Measurements from ENCODE around the gene SLC47A1. TPM values are rescaled to one million over a fixed set of nuclear protein-coding genes. Genes with fewer than 3 reads are reported as not detected.
"Not testable (repeated sequence)": the region's sequence is repeated elsewhere in the genome, so short reads cannot be mapped to it uniquely, and the experiment has no call there.

Gene SLC47A1
- polyA plus RNA-seq, 1 donor, result 1.1 TPM

DNA sequence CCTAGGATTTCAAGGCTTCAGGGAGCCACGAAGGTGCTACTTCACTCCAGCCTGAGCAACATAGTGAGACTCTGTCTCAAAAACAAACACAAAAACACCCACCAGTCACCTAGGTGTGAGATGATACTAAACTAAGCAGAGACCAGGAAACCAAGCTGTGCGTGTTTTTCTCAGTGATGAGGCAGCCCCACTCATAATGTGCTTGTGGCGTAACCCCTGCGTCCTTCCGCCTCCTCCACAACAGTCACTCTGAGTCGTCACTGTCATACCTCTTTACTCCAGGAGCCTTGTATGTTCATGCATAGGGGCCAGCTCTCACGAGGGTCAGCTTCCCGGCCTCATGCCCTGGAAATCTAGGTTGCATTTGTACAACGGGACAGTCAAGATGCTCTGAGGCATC lies 31.1 kb upstream of the SLC47A1 start:
- H3K4me1 ChIP-seq (ENCODE audit: control insufficient read depth, insufficient read depth, low read length), result no peaks in the 10 kb centered on the region
- no peaks in the 10 kb centered on the region for H3K9me3 ChIP-seq (ENCODE audit: control insufficient read depth, low read depth, low read length)
- DNase-seq, result no peak
- WGBS (ENCODE audit: insufficient coverage, low lambda C conversion rate), result 80% methylated on average over 1 of the region's 9 CpGs
- H3K36me3 ChIP-seq (ENCODE audit: control insufficient read depth, insufficient read depth, low read length), result no peaks in the 10 kb centered on the region
- no peak overlapping the region for H3K4me3 ChIP-seq (ENCODE audit: low read length)
- H3K27ac ChIP-seq (ENCODE audit: low read length), result no peak overlapping the region
- H3K27me3 ChIP-seq (ENCODE audit: control insufficient read depth, insufficient read depth, low read length), result no peaks in the 10 kb centered on the region

DNA sequence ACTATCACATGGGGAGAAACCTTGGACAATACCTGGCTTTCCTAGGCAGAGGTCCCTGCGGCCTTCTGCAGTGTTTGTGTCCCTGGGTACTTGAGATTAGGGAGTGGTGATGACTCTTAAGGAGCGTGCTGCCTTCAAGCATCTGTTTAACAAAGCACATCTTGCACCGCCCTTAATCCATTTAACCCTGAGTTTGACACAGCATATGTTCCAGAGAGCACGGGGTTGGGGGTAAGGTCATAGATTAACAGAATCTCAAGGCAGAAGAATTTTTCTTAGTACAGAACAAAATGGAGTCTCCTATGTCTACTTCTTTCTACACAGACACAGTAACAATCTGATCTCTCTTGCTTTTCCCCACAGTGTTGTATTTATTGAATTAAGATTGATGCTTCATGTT lies 28.1 kb upstream of the SLC47A1 start:
- H3K4me1 ChIP-seq (ENCODE audit: control insufficient read depth, insufficient read depth, low read length); H3K27me3 ChIP-seq (ENCODE audit: control insufficient read depth, insufficient read depth, low read length); DNase-seq; H3K36me3 ChIP-seq (ENCODE audit: control insufficient read depth, insufficient read depth, low read length); H3K27ac ChIP-seq (ENCODE audit: low read length); H3K9me3 ChIP-seq (ENCODE audit: control insufficient read depth, low read depth, low read length); H3K4me3 ChIP-seq (ENCODE audit: low read length): not testable (repeated sequence)
- no CpG with 5 or more reads among the region's 4 CpGs for WGBS (ENCODE audit: insufficient coverage, low lambda C conversion rate)

DNA sequence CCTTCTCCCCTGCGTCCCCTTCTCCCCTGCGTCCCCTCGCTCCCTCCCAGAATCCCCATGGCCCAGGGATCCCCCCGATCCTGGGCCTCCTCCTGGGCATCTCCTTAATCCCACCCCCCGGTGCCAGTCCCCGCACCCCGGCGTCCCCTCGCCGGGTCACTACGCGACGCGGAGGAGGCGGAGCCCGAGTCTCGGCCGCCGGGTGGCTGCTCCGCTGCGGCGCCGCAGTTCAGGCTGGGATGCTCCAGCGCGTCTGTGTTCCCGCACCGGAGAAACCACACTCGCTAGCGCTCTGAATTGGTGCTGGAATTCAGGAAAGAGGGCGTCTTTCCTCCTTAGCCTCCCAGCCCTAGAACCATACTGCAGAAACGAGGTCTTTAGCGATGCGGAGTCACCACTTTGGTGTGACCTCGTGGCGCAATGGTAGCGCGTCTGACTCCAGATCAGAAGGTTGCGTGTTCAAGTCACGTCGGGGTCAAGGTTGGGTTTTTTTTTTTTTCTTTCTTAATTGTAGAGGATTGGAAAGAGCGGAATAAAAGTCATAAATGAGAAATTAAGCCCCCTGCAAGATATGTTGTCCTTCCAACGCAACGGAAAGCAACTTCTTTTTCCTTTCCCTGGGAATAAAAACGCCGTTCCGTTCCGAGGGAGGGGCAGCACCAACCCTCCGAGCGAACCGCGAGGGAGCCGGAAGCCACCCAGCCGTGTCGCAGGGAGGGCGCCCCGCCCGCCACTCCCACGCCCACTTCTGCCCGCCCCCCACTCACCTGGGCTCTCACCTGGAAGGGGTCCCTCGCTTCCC lies 25.7 kb upstream of the SLC47A1 start:
- no CpG with 5 or more reads among the region's 60 CpGs for WGBS (ENCODE audit: insufficient coverage, low lambda C conversion rate)
- Histone ChIP-seq H3K27ac (ENCODE audit: low read length) (peak overlapping the region; percentile 77), H3K4me3 (ENCODE audit: low read length) (peak overlapping the region; percentile 67), H3K27me3 (ENCODE audit: control insufficient read depth, insufficient read depth, low read length) (no peaks in the 10 kb centered on the region), H3K9me3 (ENCODE audit: control insufficient read depth, low read depth, low read length) (no peaks in the 10 kb centered on the region), H3K36me3 (ENCODE audit: control insufficient read depth, insufficient read depth, low read length) (no peaks in the 10 kb centered on the region), H3K4me1 (ENCODE audit: control insufficient read depth, insufficient read depth, low read length) (no peaks in the 10 kb centered on the region)
- peak; percentile 92 to 93 for DNase-seq

DNA sequence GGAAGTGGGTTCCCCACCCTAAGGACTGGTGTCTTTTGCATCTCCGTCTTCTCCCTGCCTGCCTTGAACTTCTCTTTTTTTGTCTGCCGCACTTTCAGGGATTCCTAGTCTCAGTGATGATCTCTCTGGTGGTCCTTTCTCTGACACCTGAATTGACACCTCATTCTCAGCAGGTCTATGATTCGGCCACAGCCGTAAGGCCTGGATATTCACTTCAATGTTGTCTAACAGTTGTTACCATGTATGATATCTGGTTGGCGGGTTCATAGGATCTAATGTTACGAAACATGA lies 25.1 kb upstream of the SLC47A1 start:
- H3K36me3 ChIP-seq (ENCODE audit: control insufficient read depth, insufficient read depth, low read length), result no peaks in the 10 kb centered on the region
- DNase-seq, result no peak
- H3K4me1 ChIP-seq (ENCODE audit: control insufficient read depth, insufficient read depth, low read length), result no peaks in the 10 kb centered on the region
- peak overlapping the region; percentile 67 for H3K4me3 ChIP-seq (ENCODE audit: low read length)
- H3K27ac ChIP-seq (ENCODE audit: low read length), result peak overlapping the region; percentile 77
- H3K9me3 ChIP-seq (ENCODE audit: control insufficient read depth, low read depth, low read length), result no peaks in the 10 kb centered on the region
- WGBS (ENCODE audit: insufficient coverage, low lambda C conversion rate), result 0% methylated on average over 1 of the region's 6 CpGs
- H3K27me3 ChIP-seq (ENCODE audit: control insufficient read depth, insufficient read depth, low read length), result no peaks in the 10 kb centered on the region

DNA sequence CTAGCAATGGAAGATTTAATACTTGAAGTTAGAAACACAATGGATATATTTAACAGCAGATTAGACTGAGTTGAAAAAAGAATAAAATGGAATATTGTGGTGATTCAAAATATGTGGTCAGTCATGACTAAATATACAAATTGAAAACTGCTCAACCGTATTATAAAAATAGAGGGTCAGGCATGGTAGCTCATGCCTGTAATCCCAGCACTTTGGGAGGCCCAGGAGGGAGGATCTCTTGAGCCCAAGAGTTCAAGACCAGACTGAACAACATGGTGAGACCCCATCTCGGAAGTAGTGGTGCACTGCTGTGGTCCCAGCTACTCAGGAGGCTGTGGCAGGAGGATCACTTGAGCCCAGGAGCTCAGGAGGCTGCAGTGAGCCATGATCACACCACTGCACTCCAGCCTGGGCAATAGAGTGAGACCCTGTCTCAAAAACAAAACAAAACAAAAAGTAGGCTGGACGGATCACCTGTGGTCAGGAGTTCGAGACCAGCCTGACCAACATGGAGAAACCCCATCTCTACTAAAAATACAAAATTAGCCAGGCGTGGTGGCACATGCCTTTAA lies 24.3 kb upstream of the SLC47A1 start:
- not testable (repeated sequence) for H3K9me3 ChIP-seq (ENCODE audit: control insufficient read depth, low read depth, low read length); H3K4me3 ChIP-seq (ENCODE audit: low read length); H3K4me1 ChIP-seq (ENCODE audit: control insufficient read depth, insufficient read depth, low read length); H3K27me3 ChIP-seq (ENCODE audit: control insufficient read depth, insufficient read depth, low read length); DNase-seq; H3K36me3 ChIP-seq (ENCODE audit: control insufficient read depth, insufficient read depth, low read length); H3K27ac ChIP-seq (ENCODE audit: low read length)
- WGBS (ENCODE audit: insufficient coverage, low lambda C conversion rate), result no CpG with 5 or more reads among the region's 5 CpGs

DNA sequence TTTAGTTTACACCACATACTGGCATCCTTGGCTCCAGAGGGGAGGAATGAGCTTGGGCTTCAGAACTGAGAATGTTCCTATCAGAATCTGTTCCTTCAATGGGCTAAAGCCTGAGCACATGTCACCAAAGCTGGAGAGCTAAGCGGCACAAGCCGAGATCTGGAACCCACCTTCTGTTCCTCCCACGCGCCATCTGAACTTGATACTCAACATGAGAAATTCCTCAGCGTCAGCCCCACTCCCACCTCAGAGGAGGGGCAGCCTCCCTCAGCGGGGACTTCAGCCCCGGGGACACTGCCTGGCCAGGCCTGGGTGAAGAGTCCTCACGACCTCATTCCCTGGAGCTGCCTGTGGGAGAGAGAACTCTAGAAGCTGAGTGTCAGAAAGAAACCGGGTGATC lies 22.8 kb upstream of the SLC47A1 start:
- H3K27ac ChIP-seq (ENCODE audit: low read length), result no peak overlapping the region
- no peak overlapping the region for H3K4me3 ChIP-seq (ENCODE audit: low read length)
- H3K27me3 ChIP-seq (ENCODE audit: control insufficient read depth, insufficient read depth, low read length), result no peaks in the 10 kb centered on the region
- H3K4me1 ChIP-seq (ENCODE audit: control insufficient read depth, insufficient read depth, low read length), result no peaks in the 10 kb centered on the region
- H3K36me3 ChIP-seq (ENCODE audit: control insufficient read depth, insufficient read depth, low read length), result no peaks in the 10 kb centered on the region
- 80% methylated on average over 1 of the region's 9 CpGs for WGBS (ENCODE audit: insufficient coverage, low lambda C conversion rate)
- DNase-seq, result no peak
- no peaks in the 10 kb centered on the region for H3K9me3 ChIP-seq (ENCODE audit: control insufficient read depth, low read depth, low read length)

DNA sequence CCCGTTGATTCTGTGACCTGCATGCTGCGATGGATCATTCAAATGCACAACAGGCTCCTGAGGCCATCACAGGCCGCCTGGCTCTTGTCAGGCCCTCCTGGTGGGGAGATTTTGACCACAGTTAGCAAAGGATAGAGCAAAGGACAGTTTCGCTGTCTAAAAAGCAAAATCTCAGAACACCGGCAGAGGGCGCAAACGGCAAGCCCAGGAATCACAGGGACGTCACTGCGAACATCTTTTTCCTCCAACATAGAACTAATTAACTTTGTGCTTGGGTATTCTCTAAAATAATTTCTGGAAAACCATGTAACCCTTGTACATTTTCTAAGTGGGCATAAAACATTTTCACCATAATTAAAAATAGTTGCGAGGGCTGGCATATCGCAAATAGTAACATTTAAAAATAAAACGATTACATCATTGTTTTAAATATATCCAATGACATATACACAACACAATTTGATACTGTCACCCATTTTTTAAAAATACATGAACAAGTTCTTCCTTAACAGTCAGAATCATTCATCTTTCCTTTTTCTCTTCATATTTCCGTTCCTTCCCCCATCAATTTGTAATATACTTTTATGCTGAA lies 19.7 kb upstream of the SLC47A1 start:
- H3K27ac ChIP-seq (ENCODE audit: low read length), result no peak overlapping the region
- H3K36me3 ChIP-seq (ENCODE audit: control insufficient read depth, insufficient read depth, low read length), result no peaks in the 10 kb centered on the region
- H3K4me1 ChIP-seq (ENCODE audit: control insufficient read depth, insufficient read depth, low read length), result no peaks in the 10 kb centered on the region
- 34% methylated on average over 4 of the region's 13 CpGs for WGBS (ENCODE audit: insufficient coverage, low lambda C conversion rate)
- no peaks in the 10 kb centered on the region for H3K9me3 ChIP-seq (ENCODE audit: control insufficient read depth, low read depth, low read length)
- H3K4me3 ChIP-seq (ENCODE audit: low read length), result no peak overlapping the region
- peak; percentile 47 to 59 for DNase-seq
- no peaks in the 10 kb centered on the region for H3K27me3 ChIP-seq (ENCODE audit: control insufficient read depth, insufficient read depth, low read length)

DNA sequence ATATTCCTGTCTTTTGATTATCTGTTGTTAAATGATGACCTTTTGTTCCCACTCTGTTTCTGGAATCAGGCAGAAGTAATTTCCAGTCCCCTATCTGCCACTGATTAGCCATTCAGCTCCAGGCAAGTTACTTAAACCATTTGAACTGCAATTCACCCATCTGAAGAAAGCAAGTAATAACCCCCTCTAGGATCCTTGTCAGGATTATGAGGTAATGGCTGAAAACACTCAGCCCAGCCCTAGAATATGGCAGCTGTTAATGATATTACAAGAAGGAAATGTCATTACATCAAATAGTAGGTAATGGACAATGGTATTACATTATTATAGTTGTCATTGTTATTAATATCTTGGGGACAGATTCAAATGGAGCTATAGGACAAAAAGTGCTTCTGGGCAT lies 16.0 kb upstream of the SLC47A1 start:
- peak in 1 of 2 donors; percentile 44 for DNase-seq
- Histone ChIP-seq H3K9me3 (ENCODE audit: control insufficient read depth, low read depth, low read length) (no peaks in the 10 kb centered on the region), H3K27ac (ENCODE audit: low read length) (no peak overlapping the region)

DNA sequence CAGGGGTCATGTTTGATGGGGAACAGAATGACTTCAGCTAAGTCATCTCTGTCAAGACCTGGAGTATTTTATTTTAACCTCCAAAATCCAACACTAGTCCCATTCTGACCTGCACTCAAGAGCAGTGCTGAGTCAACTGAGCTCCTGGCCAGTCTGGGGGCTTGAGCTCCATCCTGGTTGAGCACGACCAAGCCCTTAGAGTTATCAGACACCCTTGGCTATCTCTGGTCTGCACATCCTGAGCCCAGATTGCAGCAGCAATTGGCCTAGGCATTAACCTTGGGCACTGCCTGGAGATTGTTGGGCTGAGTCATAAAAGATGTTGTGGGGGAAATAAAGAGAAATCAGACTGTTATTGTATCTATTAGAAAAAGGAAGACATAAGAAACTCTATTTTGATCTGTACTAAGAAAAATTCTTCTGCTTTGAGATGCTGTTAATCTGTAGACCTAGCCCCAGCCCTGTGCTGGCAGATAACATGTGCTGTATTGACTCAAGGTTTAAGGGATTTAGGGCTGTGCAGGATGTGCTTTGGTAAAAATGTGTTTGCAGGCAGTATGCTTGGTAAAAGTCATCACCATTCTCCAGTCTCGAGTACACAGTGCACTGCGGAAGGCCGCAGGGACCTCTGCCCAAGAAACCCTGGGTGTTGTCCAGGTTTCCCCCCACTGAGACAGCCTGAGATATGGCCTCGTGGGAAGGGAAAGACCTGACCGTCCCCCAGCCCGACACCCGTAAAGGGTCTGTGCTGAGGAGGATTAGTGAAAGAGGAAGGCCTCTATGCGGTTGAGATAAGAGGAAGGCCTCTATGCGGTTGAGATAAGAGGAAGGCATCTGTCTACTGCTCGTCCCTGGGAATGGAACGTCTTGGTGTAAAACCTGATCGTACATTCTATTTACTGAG lies 14.0 kb upstream of the SLC47A1 start:
- DNase-seq, result peak in 1 of 2 donors; percentile 42
- no CpG with 5 or more reads among the region's 13 CpGs for WGBS (ENCODE audit: insufficient coverage, low lambda C conversion rate)
- Histone ChIP-seq H3K27ac (ENCODE audit: low read length) (peak overlapping the region; percentile 21), H3K4me1 (ENCODE audit: control insufficient read depth, insufficient read depth, low read length) (peaks cover 12% of the 10 kb centered on the region)
- H3K9me3 ChIP-seq (ENCODE audit: control insufficient read depth, low read depth, low read length); H3K36me3 ChIP-seq (ENCODE audit: control insufficient read depth, insufficient read depth, low read length); H3K27me3 ChIP-seq (ENCODE audit: control insufficient read depth, insufficient read depth, low read length); H3K4me3 ChIP-seq (ENCODE audit: low read length): not testable (repeated sequence)

More for the DNA sequence above, 16.0 kb upstream of the SLC47A1 start:
- Histone ChIP-seq H3K36me3 (ENCODE audit: control insufficient read depth, insufficient read depth, low read length) (no peaks in the 10 kb centered on the region), H3K27me3 (ENCODE audit: control insufficient read depth, insufficient read depth, low read length) (no peaks in the 10 kb centered on the region), H3K4me1 (ENCODE audit: control insufficient read depth, insufficient read depth, low read length) (peaks cover 12% of the 10 kb centered on the region), H3K4me3 (ENCODE audit: low read length) (no peak overlapping the region)

DNA sequence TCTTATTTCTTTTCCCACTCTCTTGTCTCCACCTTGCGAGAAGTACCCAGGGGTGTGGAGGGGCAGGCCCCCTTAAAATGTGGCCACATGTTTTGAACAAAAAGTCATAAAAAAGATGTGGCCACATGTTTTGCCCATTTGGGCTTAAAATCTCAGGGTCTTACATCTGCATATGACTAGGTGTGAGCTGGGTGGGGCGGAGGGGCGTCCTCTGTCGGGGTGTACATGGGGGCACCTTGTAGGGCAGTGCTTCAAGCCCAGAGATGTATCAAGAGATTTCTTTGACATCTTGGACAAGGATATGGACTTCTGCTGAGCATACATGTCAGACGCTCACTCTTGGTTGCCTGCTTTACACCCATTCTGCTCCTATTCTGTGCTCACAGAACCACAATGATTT lies 13.0 kb upstream of the SLC47A1 start:
- H3K4me1 ChIP-seq (ENCODE audit: control insufficient read depth, insufficient read depth, low read length), result peaks cover 12% of the 10 kb centered on the region
- H3K4me3 ChIP-seq (ENCODE audit: low read length), result no peak overlapping the region
- H3K9me3 ChIP-seq (ENCODE audit: control insufficient read depth, low read depth, low read length), result no peaks in the 10 kb centered on the region
- no peaks in the 10 kb centered on the region for H3K36me3 ChIP-seq (ENCODE audit: control insufficient read depth, insufficient read depth, low read length)
- DNase-seq, result no peak
- no peak overlapping the region for H3K27ac ChIP-seq (ENCODE audit: low read length)
- H3K27me3 ChIP-seq (ENCODE audit: control insufficient read depth, insufficient read depth, low read length), result no peaks in the 10 kb centered on the region
- 80% methylated on average over 1 of the region's 5 CpGs for WGBS (ENCODE audit: insufficient coverage, low lambda C conversion rate)

Measured in large intestine (tissue), 3 donors.